GM18517 (cell line): ENCODE results near the gene LHPP.
"Not testable (repeated sequence)": the region's sequence is repeated elsewhere in the genome, so short reads cannot be mapped to it uniquely, and the experiment has no call there.

Experiments
- ATAC-seq: cut with Tn5 transposase; IDR thresholded peaks from one replicate; pipeline ENCODE4 v1.9.1; 2021; ENCODE audit warnings: mild to moderate bottlenecking, moderate library complexity; ENCODE audit not compliant: unreplicated experiment

Gene LHPP

GRCh38 chr10:124602646-124603365, 141.2 kb downstream of the LHPP start:
- ATAC-seq = no peak

DNA sequence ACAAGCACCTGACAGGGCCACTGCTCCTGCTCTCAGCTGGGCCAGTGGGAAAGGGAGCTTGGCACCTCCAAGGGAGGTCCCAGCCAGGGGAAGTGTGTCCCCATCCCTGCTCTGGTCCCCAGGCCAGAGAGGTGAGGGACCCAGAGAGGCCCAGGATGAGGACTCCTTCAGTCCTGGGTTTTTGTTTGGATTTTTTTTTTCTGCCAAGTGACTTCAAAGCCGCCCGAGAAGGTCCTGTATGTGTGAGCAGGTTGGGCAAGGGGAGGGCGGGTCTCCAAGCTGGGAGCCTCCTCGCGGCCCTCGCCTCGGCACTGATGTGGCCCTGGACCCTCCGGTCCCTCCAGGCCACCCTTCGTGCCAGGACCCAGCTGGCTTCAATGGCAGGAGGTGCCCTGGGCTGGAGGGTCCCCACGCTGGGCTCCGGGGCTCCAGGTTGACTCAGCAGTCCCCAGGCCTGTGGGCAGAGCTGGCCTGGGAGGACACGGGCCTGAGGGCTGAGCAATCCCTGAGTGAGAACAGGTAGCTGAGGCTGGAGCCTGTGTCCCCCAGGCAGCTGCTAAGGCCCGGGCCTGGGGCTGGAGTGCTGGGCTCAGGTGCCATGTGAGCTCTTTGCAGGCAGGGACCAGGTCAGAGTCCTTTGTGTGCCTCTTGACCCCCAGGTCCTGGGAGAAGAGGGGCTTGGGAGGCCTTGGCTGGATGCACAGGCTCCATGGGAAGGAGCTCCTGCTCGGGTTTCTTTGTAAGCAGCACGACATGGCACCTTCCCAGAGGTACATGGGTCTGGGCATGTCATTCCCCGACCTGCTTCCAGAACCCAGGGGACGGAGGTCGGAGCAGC, 142.0 kb downstream of the LHPP start:
- ATAC-seq = no peak

GRCh38 chr10:124604214-124605000, 142.8 kb downstream of the LHPP start:
- no peak for ATAC-seq

DNA sequence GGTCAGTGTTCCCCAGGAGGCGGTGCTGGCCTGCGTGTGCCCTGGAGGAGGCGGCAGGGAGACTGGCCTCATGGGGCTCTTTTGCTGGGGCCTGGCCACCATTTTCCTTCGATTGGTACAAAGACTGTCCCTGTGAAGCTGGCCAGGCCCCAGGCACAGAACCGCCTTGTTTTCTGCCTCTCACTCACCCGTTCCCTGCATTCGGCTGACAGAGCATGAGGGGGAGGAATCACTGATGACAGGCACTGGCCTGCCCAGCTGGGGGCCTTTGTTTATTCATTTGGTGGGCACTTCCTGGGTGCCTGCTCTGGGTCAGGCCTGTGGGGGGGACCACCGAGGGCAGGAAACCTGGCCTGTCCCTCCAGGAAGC, 143.4 kb downstream of the LHPP start:
- no peak for ATAC-seq

- ATAC-seq = no peak
Measured at GRCh38 chr10:124605481-124605855, 143.8 kb downstream of the LHPP start.

DNA sequence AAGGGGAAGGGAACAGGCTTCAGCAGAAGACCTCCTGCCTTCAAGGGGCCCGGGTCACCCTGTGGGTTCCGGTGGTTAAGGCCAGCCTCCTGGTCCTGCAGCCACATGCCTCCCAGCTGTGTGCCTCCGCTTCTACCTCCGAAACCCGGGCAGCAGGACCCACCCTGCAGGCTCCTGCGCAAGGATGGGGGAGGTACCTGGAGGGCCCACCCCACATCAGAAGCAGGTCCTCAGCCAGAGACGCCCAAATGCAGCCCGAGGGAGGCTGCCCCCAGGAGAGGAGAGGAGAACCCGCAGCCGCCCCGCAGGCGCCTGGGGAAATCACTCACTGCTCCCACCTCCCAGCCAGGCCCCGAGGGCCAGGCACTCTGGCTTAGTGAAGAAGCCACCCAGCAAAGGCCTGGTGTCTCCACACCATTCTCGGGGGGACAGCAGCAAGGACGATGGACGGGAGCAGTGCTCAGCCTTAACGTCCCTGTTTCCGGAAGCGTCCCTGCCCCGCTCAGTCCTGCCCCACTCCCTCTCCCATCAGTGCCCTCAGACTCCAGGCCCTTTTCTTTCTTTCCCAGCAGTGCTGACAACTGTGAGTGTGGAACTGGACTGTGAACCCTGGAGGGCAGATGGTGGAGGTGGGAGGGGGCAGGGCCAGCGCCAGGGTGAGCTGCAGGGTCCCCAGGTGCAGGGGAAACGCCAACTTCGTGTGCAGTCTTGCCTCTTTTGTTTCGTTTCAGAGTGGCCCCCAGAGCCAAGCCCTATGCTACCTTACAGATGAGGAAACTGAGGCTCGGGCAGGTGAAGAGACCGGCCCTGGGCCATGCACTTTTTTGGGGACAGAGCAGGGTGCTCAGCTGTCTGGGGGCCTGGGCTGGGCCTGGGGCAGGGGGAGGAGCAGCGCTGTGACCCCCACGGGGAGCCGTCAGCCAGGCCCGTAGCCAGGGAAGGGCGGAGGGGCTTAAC, 144.5 kb downstream of the LHPP start:
- ATAC-seq = no peak

DNA sequence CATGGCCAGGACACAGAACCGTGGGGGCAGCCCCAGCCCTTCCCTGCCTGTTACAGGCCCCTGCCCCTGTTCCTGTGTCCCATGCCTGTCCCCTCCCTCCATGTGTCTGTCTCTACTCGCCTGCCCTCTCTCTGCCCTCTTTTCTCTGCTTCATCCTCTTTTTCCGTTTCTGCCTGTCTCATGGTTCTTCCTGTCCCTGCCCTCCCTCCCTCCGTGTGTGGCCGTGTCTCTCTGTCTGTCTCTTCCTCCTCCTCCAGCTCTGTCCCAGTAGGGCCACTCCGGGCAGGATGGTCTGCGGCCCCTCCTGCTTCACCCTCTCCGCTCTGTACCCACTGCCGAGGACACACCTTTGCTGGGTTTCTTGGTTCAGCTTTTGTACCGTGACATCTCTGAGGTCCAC, 145.2 kb downstream of the LHPP start:
- no peak for ATAC-seq

DNA sequence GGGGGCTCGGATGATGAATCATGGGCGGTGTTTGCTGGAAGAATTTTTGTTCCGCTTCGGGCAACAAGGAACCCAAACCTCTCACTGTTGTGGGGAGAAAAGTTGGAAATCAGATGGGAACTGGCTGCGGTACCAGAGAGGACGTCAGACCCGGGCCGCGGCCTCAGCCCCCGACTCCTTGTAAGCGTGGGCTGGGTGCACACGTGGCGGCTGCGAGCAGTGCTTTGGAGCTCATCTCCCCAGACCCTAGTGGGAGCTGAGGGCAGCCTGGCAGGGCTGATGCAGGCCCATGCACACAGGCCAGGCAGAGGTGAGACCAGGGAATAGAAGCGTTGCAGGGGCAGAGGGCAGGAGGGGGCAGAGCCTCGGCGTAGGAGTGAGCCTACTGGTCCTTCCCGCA, 146.1 kb downstream of the LHPP start:
- ATAC-seq = no peak

DNA sequence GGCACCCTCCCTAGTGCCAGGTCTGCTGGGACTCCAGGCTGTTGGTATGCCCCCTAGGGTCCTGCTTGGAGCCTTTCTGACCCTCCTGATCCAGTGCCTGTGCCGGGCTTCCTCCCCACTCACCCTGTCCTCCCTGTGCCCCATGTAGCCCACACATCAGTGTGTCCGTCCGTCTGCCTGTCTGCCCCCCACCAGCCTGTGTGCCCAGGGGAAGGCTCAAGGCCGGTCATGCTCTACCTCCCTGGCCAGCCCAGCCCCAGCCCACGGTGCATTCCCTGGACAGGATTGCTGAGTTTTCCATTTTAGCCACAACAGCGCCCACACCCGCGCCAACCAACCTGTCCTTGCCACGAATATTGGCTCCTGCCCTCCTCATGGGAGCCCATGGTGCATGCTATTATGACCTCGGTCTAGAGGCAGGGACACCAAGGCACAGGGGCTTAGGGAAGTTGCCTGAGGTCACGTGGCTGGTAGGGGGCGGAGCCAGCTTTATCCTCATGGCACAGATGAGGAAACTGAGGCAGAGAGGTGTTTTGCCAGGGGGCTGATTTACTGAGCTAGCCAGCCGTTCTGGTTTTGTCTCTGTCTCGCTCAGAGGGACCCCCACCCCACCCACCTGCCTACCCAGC, 146.6 kb downstream of the LHPP start:
- ATAC-seq = no peak

- ATAC-seq = no peak
Measured at GRCh38 chr10:124609698-124610097, 148.1 kb downstream of the LHPP start.

DNA sequence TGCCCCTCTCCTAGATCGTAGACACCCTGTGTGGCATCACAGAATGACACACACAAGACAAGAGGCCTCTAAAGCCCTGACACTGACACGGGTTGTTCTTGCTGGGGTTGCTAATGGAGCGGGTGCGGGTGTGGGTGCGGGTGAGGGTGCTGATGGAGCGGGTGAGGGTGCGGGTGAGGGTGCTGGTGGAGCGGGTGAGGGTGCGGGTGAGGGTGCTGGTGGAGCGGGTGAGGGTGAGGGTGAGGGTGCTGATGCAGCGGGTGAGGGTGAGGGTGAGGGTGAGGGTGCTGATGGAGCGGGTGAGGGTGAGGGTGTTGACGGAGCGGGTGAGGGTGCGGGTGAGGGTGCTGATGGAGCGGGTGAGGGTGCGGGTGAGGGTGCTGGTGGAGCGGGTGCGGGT, 148.6 kb downstream of the LHPP start:
- not testable (repeated sequence) for ATAC-seq

GRCh38 chr10:124610851-124611250, 149.2 kb downstream of the LHPP start:
- not testable (repeated sequence) for ATAC-seq

DNA sequence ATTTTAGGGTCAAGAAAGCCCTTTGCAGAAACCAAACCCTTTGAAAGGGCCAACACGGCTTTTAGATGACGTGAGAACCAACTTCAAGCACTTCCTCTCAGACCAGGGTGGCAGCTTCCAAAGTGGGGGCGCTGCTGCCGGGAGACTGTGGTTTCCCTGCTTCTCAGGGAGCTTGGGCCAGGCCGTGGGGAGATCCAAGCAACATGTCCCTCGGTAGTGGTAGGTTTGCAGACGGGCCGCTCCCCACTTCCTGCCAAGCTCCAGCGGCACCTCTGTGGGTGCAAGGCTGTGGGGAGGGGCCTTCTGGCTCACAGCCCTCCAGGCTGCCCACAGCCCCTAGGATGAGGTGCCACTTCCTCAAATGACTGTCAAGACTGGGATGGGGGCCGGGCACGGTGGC, 150.1 kb downstream of the LHPP start:
- ATAC-seq = no peak

GRCh38 chr10:124612611-124613498, 151.2 kb downstream of the LHPP start:
- no peak for ATAC-seq

DNA sequence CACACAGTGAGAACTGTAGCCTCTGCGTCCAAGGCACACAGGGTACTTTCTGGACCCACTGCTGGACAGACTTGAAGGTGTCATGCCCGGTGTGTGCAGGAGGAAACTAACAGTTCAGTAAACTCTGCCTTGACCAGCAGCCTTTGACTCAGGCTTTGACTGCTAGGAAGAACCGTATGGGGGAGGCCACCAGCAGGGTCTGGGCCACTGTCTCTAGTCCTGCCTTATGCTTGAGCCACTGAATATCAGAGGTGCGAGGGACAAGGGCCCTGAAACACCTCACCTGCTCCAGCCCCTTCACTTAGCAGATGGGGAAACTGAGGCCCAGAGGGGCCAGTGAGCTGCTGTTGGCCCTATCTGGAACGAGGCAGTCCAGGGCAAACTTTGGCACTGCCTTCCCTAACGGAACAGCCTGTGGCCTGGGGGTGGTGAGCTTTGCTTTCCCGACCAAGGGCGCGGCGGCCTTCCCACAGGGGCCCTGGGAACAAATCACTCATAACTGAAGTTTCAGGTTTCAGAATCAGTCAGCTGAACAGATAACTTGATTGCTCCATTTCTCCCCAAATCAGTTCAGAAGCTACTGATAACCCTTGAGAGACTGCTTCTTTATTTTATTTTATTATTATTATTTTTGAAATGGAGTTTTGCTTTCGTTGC, 152.5 kb downstream of the LHPP start:
- peak; percentile 74 for ATAC-seq

GRCh38 chr10:124615259-124615658, 153.6 kb downstream of the LHPP start:
- no peak for ATAC-seq

GRCh38 chr10:124616040-124616835, 154.6 kb downstream of the LHPP start:
- ATAC-seq = no peak

DNA sequence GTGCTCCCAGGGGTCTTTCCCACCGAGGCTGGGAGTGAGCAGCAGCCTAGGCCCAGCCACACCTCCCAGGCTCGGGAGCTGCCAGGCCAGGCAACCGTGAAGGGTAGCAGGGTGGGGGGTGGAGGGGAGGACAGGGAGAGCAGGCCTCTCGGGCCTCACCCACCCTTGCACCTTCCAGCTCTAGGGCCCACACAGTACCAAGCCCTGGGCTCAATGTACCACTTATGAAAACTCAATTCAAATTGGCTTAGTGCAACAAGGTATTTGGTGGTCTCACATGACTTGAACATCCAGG, 155.2 kb downstream of the LHPP start:
- no peak for ATAC-seq
